GM10266 (cell line): ENCODE results near the gene ITPK1.

Experiments used
- DNase-seq: peaks from one replicate; pipeline ENCODE4 v3.0.0; 2012; ENCODE audit errors: extremely low spot score
- CTCF ChIP-seq: IDR thresholded peaks from 2 replicates; pipeline ENCODE4 v1.5.1; 2012; ENCODE audit warnings: mild to moderate bottlenecking, low read depth; ENCODE audit not compliant: control insufficient read depth, insufficient read depth; ENCODE audit errors: missing control alignments

The ITPK1 gene

GRCh38 chr14:93040443-93040842 is 75.3 kb downstream of the ITPK1 start:
- DNase-seq: no peak
- TF ChIP-seq CTCF: no peak

GRCh38 chr14:93039649-93040315 is 75.9 kb downstream of the ITPK1 start:
- no peak for DNase-seq
- no peak for TF ChIP-seq CTCF

GRCh38 chr14:93037351-93037750 is 78.4 kb downstream of the ITPK1 start:
- no peak for DNase-seq
- no peak for TF ChIP-seq CTCF

GRCh38 chr14:93036652-93037345 is 78.9 kb downstream of the ITPK1 start:
- DNase-seq: no peak
- TF ChIP-seq CTCF: no peak

GRCh38 chr14:93035917-93036651 is 79.6 kb downstream of the ITPK1 start:
- no peak for TF ChIP-seq CTCF
- no peak for DNase-seq

- DNase-seq: no peak
- no peak for TF ChIP-seq CTCF
Measured at GRCh38 chr14:93035585-93035916, 80.2 kb downstream of the ITPK1 start.

GRCh38 chr14:93034671-93034994 is 81.1 kb downstream of the ITPK1 start:
- TF ChIP-seq CTCF: no peak
- no peak for DNase-seq
